ENCODE data around the gene LRRC4.

DNA sequence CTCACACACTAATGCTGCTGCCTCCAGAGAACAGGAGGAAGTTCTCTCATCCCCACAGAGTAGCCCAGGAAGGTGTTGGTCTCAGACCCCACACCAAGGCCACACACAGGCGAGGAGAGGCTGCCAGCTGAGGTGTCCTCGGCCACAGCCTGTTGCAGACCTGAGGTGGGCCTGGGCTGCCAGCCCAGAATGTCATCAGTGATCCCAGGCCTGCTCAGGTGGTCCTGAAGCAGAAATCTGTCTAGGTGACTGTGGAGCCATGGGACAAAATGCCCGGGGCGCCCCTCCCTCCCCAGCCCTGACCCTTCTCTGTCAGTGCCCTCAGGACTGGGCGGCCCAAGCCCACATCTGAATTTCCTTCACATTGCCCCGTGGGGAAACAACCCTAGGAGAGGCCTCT is 43.5 kb upstream of the LRRC4 start:
- no peak for TF ChIP-seq POLR2A (IDR thresholded peaks at IDR 0.05)
- TF ChIP-seq, protein P1, sequence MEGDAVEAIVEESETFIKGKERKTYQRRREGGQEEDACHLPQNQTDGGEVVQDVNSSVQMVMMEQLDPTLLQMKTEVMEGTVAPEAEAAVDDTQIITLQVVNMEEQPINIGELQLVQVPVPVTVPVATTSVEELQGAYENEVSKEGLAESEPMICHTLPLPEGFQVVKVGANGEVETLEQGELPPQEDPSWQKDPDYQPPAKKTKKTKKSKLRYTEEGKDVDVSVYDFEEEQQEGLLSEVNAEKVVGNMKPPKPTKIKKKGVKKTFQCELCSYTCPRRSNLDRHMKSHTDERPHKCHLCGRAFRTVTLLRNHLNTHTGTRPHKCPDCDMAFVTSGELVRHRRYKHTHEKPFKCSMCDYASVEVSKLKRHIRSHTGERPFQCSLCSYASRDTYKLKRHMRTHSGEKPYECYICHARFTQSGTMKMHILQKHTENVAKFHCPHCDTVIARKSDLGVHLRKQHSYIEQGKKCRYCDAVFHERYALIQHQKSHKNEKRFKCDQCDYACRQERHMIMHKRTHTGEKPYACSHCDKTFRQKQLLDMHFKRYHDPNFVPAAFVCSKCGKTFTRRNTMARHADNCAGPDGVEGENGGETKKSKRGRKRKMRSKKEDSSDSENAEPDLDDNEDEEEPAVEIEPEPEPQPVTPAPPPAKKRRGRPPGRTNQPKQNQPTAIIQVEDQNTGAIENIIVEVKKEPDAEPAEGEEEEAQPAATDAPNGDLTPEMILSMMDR (IDR thresholded peaks at IDR 0.05), result no peak
